D721Med (cell line): ENCODE measurements around the gene HIVEP3.

Experiments
- DNase-seq: peaks from one replicate; pipeline ENCODE4 v3.0.0; 2011; ENCODE audit warnings: low spot score; ENCODE audit not compliant: insufficient read length
- FAIRE-seq: peaks from 2 replicates; lab custom pipeline; 2011; peaks lifted over from hg19 to GRCh38; lab: Jason Lieb, UNC
- TF ChIP-seq, protein P1 (sequence below): IDR thresholded peaks from 2 replicates; pipeline ENCODE4 v1.5.1; 2012; ENCODE audit warnings: mild to moderate bottlenecking, control low read depth; ENCODE audit not compliant: insufficient read depth; ENCODE audit errors: missing control alignments

HIVEP3 gene

DNA sequence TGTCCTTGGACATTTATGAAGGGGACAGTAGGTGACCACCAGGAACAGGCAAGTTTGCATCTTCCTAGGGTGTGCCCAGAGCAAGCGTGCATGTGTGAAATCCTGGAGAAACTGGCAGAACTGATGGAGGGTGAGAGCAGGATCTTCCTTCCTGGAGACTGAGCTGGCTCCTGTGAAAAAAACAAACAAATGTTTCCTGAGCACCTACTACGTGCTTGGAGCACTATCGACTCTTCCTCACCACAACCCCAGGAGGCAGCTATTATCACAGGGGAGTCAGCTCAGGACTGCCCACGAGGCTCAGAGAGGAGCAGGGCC is 432.7 kb downstream of the HIVEP3 start:
- TF ChIP-seq, protein P1, sequence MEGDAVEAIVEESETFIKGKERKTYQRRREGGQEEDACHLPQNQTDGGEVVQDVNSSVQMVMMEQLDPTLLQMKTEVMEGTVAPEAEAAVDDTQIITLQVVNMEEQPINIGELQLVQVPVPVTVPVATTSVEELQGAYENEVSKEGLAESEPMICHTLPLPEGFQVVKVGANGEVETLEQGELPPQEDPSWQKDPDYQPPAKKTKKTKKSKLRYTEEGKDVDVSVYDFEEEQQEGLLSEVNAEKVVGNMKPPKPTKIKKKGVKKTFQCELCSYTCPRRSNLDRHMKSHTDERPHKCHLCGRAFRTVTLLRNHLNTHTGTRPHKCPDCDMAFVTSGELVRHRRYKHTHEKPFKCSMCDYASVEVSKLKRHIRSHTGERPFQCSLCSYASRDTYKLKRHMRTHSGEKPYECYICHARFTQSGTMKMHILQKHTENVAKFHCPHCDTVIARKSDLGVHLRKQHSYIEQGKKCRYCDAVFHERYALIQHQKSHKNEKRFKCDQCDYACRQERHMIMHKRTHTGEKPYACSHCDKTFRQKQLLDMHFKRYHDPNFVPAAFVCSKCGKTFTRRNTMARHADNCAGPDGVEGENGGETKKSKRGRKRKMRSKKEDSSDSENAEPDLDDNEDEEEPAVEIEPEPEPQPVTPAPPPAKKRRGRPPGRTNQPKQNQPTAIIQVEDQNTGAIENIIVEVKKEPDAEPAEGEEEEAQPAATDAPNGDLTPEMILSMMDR: no peak
- FAIRE-seq: no peak

DNA sequence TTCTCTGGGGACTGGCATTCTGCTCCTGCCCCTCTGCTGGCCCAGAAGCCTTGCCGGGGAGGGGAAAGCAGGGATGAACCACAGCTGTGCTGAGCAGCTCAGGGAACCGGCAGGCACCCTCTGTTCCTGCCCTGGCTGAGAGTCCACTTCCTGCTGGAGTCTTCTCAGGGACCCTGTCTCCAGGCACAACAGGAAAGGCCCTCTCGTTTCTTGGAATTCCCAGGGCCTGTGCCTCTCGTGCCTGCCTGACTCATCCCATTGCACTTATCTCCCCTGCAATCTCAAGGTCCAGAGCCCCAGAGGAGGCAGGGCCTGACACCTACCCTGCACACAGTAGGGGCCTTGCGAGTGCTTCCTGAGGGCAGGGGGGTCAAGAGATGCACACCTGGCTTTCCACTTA is 433.1 kb downstream of the HIVEP3 start:
- TF ChIP-seq, protein P1: no peak
- FAIRE-seq (no peak), DNase-seq (no peak)

More for the DNA sequence above, 432.7 kb downstream of the HIVEP3 start:
- DNase-seq: no peak

DNA sequence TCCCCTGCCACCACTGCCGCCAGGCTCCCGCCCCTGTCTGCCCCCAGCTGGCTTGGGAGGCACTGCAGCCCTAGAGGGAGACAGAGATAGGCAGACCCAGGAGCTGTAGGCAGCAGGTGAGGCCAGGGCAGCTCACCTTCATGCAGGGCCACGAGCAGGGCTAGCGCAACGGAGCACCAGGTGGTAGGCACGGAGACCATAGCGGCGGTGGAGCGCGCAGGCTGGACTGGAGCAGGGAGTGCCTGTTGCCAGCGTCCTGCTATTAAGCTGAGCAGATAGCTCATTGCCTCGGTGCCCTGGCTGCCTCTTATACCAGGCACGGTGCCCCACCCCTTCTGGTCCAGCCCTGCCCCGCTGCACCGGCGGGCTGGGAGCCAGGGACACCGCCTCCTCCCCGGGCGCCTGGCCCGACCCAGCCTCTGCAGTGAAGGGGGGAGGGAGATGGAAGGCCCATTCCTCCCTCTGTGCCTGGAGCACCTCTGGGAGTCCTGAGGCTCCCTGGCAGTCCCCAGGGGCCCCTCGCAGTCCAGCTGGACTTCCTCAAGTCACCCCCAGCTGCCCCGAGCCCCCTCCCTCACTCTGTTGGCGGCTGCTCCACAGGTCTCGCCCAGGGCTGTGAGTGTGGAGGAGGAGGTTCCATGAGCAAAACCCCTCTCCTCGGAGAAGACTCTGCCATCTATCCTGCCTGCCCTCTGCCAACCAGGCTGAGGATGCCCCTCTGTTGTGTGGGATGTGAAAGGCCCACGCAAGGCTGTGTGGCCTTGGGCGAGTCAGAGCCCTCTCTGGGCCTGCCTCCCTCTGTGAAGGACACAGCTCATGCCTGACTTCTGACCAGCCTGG is 434.1 kb downstream of the HIVEP3 start, which contains the start of gene EDN2:
Gene EDN2, minus strand, starts transcription at position 282 of the 840 bp plus-strand sequence. Its CDS starts 82 bp downstream, at position 200.
- FAIRE-seq (no peak), DNase-seq (no peak)
- TF ChIP-seq, protein P1: peak; percentile 30

DNA sequence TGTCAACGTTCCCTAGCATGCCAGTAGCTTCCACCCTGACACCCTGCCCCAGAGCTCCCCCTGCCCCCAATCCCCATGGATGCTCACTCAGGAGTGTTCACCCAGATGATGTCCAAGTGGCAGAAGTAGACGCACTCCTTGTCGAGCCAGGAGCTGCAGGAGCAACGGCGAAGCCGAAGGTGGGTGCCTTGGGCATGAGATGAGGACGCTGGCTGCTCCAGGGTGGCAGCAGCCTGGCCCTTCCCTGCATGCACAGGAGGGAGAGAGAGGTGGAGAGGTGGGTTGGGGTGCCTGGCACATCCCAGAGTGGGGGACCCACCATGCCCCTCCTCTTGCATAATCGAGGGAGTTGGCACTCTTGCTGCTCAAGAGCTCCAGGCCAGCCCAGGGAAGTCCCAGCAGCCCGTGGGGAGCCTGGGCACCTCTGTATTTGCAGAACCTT is 434.7 kb downstream of the HIVEP3 start:
- no peak for FAIRE-seq
- TF ChIP-seq, protein P1: no peak
- DNase-seq: no peak

DNA sequence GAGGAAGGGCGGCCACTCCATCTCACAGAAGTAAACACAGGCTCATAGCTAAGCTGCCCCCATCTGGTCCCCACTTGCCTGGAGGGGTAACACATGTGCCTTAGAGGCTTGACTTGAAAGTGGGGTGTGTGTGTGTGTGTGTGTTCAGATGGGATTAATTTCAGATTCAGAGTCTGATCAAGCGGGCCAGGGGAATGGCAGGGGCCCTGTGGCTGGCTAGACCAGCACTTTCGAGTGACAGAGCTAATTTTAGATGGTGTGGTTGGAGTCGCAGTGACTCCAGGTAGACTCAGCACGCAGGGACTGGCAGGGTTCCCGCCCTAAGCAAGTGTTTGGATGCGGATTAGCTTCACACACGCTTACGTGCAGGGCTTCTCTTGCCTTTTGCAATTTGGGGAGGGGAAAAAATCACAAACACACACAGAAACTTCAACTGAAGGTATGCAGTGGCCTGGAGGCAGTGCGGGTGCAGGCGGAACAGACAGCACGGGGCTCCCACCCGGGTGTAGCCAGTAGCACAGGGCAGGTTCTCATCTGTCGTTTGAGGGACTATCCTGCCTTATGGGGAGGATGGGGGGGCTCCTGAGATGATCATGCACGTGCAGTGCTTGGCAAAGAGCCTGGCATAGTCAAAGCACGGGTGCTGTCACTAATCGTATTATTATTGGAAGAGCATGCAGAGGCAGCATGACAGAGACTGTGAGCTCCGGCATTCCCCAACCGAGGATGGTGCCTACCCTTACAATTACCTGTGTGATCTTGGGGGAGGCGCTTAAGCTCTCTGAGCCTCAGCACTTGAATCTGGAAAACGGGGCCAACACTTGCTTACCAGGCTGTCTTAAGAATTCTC is 435.5 kb downstream of the HIVEP3 start:
- TF ChIP-seq, protein P1: no peak
- DNase-seq (no peak), FAIRE-seq (no peak)

DNA sequence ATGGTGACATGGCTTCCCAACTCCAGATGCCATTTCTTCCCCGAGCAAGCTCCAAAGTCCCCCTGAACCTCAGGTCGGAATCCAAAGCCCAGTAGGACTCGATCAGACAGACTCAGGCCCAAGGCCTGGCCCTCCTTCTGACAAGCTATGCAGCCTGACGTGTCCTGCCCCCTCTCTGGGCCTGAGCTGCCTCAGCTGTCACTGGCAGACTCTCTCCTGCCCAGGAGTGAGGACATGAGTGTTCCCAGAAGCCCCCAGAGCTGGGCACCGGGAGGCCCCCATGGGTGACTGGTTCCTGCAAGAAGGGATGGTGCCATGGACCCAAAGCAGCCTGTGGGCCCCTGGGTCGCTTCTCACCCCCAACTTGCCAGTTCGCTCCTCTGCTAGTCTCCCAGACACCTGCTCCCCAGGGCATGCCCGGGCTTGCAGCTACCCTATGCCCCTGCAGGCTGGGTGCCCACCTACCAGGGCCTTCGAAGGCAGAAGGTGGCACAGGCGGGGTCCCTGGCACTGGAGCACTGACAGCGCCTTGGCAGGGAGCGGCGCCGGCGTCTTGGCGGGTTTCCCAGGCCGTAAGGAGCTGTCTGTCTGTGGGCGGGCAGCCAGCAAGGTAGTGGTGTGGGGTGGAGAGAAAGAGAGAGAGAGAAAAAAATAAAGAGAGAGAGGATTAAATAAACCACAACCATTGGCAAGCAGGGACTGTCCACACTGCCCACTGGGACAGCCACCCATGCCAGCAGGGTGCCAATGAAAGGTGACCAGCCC is 436.5 kb downstream of the HIVEP3 start:
- TF ChIP-seq, protein P1: no peak
- FAIRE-seq (no peak), DNase-seq (no peak)
